GM19467 (cell line): Measurements from ENCODE around the gene FMN1.
"Not testable (repeated sequence)": the region's sequence is repeated elsewhere in the genome, so short reads cannot be mapped to it uniquely, and the experiment has no call there.

Experiments used
- ATAC-seq: cut with Tn5 transposase; IDR thresholded peaks from one replicate; pipeline ENCODE4 v1.9.1; 2021; ENCODE audit warnings: mild to moderate bottlenecking, moderate library complexity; ENCODE audit not compliant: unreplicated experiment

FMN1 gene

DNA sequence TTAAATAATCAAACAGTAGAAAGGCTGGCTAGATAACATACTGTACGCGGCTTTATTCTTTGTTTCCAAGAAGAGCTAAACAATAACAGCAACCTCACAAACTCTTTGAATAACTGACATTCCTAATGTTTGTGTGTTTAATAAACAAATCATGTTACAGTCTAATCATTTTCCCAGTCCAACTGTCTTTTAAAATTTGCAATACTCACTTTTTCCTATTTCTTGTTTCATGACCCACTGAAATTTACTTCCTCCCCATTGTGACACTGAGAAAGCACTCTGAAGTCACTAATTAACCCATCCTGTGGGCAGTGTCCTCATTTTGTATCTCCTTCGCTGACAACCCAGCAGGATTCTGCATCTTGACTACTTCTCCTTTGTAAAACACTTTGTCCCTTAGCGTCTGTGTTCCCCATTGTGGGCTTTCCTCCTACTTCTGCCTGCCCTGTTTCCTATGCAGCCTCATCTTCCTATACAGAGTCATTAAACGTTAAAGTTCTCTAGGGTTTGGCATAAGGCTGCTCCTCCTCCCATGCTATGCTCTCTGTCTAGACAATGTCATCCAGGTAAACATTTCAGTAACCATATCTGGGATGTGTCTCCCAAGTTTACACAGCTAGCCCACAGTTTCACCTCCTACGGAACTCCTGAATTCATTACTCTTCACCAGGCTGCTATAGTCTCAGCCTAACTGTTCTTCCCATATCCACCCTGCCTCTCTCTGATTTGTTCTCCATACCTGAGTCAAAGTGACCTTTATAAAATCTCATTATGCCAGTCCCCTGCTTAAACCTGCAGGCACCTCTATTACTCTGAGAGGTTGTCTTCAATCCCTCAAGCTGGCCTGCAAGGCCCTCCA lies 327.8 kb downstream of the FMN1 start:
- ATAC-seq: no peak

GRCh38 chr15:32864841-32865240 lies 329.7 kb downstream of the FMN1 start:
- ATAC-seq: no peak

DNA sequence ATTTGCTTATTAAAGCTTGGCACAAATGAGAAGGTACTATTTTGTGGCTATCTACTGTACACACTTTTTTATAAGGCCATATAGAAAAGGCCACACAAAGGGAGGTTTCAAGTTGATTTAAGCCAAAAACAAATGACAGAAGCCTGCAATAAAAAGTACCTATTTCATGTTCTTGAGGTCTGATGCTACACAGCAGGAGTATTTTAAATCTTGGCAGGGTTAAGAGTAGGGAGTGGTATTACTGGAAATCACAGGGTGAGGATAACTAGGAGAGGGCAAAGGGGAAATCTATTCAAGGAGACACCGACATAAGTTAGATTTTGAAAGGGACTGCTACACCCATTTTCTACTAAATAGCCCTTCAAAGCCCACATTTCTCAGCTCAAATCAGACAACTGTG lies 330.5 kb downstream of the FMN1 start:
- ATAC-seq: no peak

GRCh38 chr15:32861761-32862160 lies 332.8 kb downstream of the FMN1 start:
- ATAC-seq: no peak

DNA sequence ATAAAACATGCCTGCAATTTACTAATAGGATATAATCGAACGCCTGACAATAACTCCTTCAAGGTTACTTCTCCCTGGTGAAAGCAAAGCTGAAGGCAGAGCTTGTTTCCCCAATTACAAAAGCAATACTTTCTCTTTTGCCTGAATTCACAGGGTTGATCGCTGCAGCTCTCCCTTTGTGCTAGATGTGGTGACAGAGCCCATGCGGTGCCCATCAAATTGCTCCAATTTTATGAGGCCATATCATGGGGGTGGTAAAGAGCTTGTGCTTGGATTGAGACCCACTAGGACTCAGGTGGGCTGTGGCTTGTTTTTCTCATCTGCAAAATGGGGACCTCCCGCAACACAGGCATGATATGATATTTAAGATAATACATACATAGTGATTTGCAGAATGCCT lies 333.3 kb downstream of the FMN1 start:
- ATAC-seq: no peak

GRCh38 chr15:32859996-32860395 lies 334.5 kb downstream of the FMN1 start:
- ATAC-seq: no peak

GRCh38 chr15:32859251-32859650 lies 335.3 kb downstream of the FMN1 start:
- ATAC-seq: no peak

GRCh38 chr15:32857732-32858131 lies 336.8 kb downstream of the FMN1 start:
- ATAC-seq: no peak

GRCh38 chr15:32856753-32857152 lies 337.8 kb downstream of the FMN1 start:
- ATAC-seq: no peak

DNA sequence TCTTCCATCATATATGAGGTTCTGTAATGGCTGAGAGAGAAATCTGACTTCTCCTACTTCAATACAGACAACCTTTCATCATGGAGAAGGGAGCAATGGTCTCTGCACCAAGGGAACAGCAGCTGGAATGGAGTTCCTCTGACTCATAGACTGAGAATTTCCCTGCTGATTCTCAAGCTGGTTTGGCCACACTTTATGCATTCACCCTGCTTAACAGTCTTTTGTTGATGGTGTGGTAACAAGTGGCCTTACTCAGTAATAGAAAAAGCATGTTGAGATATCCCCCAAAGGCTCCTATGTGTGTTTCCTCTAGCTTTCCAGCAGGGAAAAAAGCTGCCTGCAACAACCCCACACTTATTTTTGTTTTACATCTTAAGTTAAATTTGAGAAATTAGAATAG lies 338.6 kb downstream of the FMN1 start:
- no peak for ATAC-seq

GRCh38 chr15:32853592-32853991 lies 340.9 kb downstream of the FMN1 start:
- no peak for ATAC-seq

GRCh38 chr15:32852771-32853170 lies 341.7 kb downstream of the FMN1 start:
- no peak for ATAC-seq

DNA sequence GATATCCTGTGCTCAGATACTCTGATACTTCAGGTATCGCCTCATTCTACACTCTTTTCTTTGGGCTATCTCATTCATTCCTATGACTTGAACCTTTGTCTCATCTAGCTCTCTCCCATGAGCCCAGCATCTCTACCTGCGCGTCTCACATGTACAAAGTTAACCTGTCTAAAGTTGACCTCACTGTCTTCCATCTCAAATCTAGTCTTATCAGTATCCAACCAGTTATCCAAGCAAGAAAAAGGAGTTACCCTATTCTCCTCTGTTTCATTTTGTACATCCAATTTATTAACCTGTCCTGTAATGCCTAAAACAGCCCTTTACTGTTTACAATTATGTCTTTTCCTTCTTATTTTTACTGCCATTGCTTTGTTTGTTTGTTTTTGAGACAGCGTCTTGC lies 342.5 kb downstream of the FMN1 start:
- no peak for ATAC-seq

DNA sequence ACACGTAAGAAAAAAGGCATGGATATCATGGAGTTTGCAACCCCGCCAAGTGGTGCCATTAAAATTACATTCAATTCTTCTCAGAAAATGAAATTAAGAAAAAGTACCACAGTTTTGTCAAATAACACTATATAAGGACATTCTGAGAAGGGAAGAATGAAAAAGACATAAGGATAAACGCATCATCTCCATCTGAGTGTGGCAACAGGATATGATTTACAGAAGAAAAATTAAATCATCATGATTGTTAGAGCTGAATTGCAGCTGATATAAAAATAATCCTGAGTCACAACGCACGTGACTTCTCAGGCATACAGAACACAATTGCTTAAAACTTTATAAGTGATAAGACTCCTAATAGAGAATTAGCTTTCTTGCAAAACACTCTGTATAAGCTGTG lies 342.9 kb downstream of the FMN1 start:
- ATAC-seq: no peak

GRCh38 chr15:32849769-32850668 lies 344.5 kb downstream of the FMN1 start:
- no peak for ATAC-seq

DNA sequence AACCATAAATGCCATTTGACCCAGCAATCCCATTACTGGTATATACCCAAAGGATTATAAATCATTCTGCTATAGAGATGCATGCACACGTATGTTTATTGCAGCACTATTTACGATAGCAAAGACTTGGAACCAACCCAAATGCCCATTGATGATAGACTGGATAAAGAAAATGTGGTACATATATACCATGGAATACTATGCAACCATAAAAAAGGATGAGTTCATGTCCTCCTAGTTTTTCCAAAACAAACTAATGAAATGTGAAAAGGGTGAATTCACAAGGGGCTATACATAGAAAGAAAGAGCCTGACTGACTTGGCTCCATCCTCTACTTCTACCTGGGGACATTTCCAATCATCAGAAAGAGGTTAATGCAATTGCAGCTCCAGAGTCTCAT lies 347.8 kb downstream of the FMN1 start:
- ATAC-seq: not testable (repeated sequence)

DNA sequence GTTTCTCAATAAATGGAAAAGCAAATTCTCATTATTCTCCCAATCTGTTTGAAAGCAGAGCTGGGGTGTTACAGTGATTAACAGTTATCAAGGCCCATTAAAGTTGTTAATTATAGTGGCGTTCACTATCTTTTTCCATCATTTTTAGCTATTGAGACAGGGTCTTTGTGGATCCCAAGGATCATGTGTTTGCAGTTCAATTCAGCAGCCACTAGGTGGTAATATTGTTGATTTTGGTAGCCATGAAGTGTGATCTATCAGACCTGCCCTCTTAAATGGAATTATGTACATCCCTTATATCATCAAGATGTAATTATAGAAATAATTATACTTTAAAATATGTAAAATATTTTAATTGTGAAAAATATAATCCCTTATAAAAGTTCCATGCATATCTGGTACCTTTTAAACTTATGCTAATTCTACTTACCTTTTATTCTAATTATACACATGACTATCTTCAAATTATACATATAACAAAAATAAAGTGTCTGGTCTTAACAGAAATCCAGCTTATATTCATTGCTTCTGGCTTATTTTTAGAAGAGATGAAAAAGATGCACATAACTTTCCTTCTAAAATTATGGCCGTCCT lies 350.3 kb downstream of the FMN1 start:
- no peak for ATAC-seq

GRCh38 chr15:32843219-32843815 lies 351.2 kb downstream of the FMN1 start:
- ATAC-seq: no peak

DNA sequence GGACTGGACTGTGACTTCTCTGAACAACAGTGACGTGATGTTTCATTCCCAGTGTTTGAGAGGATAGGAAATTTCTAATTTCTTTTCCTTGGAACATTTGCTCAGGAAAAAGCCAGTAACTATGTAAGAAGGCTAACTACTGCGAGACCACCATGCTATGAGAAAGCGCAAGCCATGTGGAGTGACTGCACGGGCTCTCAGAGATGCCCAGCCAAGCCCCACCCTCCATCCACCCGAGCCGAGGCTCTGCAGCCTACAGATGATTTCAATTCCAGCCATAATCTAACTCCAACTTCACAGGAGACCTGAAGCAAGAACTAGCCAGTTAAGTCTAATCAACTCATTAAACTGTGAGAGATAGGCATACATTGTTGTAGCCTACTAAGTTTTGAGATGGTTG lies 352.4 kb downstream of the FMN1 start:
- no peak for ATAC-seq

GRCh38 chr15:32840507-32841245 lies 353.8 kb downstream of the FMN1 start:
- ATAC-seq: no peak
